D721Med (cell line): ENCODE results near the gene PKP2.

Experiments used
- DNase-seq: peaks from one replicate; pipeline ENCODE4 v3.0.0; 2011; ENCODE audit warnings: low spot score; ENCODE audit not compliant: insufficient read length
- FAIRE-seq: peaks from 2 replicates; lab custom pipeline; 2011; peaks lifted over from hg19 to GRCh38; lab: Jason Lieb, UNC
- TF ChIP-seq, protein P1 (sequence below): IDR thresholded peaks from 2 replicates; pipeline ENCODE4 v1.5.1; 2012; ENCODE audit warnings: mild to moderate bottlenecking, control low read depth; ENCODE audit not compliant: insufficient read depth; ENCODE audit errors: missing control alignments

PKP2 gene

GRCh38 chr12:32828120-32828519, 68.5 kb downstream of the PKP2 start:
- TF ChIP-seq, protein P1, sequence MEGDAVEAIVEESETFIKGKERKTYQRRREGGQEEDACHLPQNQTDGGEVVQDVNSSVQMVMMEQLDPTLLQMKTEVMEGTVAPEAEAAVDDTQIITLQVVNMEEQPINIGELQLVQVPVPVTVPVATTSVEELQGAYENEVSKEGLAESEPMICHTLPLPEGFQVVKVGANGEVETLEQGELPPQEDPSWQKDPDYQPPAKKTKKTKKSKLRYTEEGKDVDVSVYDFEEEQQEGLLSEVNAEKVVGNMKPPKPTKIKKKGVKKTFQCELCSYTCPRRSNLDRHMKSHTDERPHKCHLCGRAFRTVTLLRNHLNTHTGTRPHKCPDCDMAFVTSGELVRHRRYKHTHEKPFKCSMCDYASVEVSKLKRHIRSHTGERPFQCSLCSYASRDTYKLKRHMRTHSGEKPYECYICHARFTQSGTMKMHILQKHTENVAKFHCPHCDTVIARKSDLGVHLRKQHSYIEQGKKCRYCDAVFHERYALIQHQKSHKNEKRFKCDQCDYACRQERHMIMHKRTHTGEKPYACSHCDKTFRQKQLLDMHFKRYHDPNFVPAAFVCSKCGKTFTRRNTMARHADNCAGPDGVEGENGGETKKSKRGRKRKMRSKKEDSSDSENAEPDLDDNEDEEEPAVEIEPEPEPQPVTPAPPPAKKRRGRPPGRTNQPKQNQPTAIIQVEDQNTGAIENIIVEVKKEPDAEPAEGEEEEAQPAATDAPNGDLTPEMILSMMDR = no peak

GRCh38 chr12:32826807-32827412, 69.7 kb downstream of the PKP2 start:
- no peak for FAIRE-seq
- no peak for DNase-seq
- TF ChIP-seq, protein P1 = no peak

More at GRCh38 chr12:32828120-32828519, 68.5 kb downstream of the PKP2 start:
- DNase-seq = no peak
- no peak for FAIRE-seq

- FAIRE-seq (peak; percentile 11), DNase-seq (no peak)
- TF ChIP-seq, protein P1 = no peak
Observed at GRCh38 chr12:32824596-32824995, 72.0 kb downstream of the PKP2 start.

GRCh38 chr12:32822344-32822743, 74.2 kb downstream of the PKP2 start:
- DNase-seq = no peak
- FAIRE-seq = no peak
- TF ChIP-seq, protein P1 = no peak

DNA sequence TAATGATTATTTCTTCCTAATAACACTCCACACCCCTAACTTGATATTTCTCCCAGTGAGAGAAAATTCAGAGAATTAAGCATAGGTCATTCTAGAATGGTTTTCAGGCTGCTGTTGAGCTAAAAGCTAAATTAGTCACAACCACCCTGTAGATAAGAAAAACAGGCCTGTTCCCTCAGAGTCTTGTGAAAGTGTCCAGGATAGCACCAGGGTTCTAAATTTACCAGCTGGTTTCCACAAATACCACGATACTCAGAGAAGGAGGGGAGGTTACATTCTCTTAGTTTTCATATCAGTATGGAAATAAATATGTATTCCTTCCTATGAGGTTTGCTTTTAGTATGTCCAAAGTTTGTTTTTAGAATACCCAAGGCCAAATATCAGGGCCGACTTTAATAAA, 74.9 kb downstream of the PKP2 start:
- FAIRE-seq = no peak
- no peak for DNase-seq
- TF ChIP-seq, protein P1 = no peak

GRCh38 chr12:32821293-32821692, 75.3 kb downstream of the PKP2 start:
- no peak for FAIRE-seq
- TF ChIP-seq, protein P1 = no peak
- DNase-seq = no peak

- DNase-seq = no peak
- no peak for FAIRE-seq
- TF ChIP-seq, protein P1 = no peak
Observed at GRCh38 chr12:32820376-32820931, 76.1 kb downstream of the PKP2 start.
